Small intestine (tissue), 7 donors: ENCODE measurements around the gene OR9Q1. TPM values are rescaled to one million over a fixed set of nuclear protein-coding genes. Genes with fewer than 3 reads are reported as not detected.
"Not testable (repeated sequence)": the region's sequence is repeated elsewhere in the genome, so short reads cannot be mapped to it uniquely, and the experiment has no call there.

Experiments used
- DNase-seq, 2 donors: peaks; one replicate each; pipeline versions ENCODE4 v3.0.0 to v3.0.0-alpha.2; 2013
- FAIRE-seq: peaks from 2 replicates; lab custom pipeline; 2012; peaks lifted over from hg19 to GRCh38; lab: Jason Lieb, UNC
- H3K27ac ChIP-seq, 3 donors: one replicate each; pipeline ENCODE4 v1.5.1; 2013; ENCODE audit warnings: low read length in 2 of 3, mild to moderate bottlenecking in 2 of 3, control low read depth in 1 of 3, inconsistent platforms in 1 of 3, low read depth in 1 of 3, moderate library complexity in 1 of 3
- H3K27me3 ChIP-seq, 3 donors: one replicate each; pipeline ENCODE4 v1.6.1; 2013; ENCODE audit warnings: low read length in 3 of 3, inconsistent platforms in 1 of 3; ENCODE audit not compliant: control insufficient read depth in 3 of 3, insufficient read depth in 3 of 3
- H3K36me3 ChIP-seq, 3 donors: one replicate each; pipeline ENCODE4 v1.6.1; 2013; ENCODE audit warnings: low read length in 3 of 3, inconsistent platforms in 1 of 3, low read depth in 1 of 3, mild to moderate bottlenecking in 1 of 3, moderate library complexity in 1 of 3; ENCODE audit not compliant: control insufficient read depth in 3 of 3, insufficient read depth in 2 of 3
- H3K4me1 ChIP-seq, 3 donors: one replicate each; pipeline ENCODE4 v1.6.1; 2013; ENCODE audit warnings: low read length in 2 of 3, inconsistent platforms in 1 of 3, low read depth in 1 of 3, mild to moderate bottlenecking in 1 of 3, moderate library complexity in 1 of 3; ENCODE audit not compliant: control insufficient read depth in 3 of 3, insufficient read depth in 2 of 3
- H3K4me3 ChIP-seq, 3 donors: one replicate each; pipeline ENCODE4 v1.5.1; 2013; ENCODE audit warnings: low read length in 3 of 3, control low read depth in 1 of 3, inconsistent platforms in 1 of 3, low read depth in 1 of 3, mild to moderate bottlenecking in 1 of 3, moderate library complexity in 1 of 3
- H3K9me3 ChIP-seq, 2 donors: one replicate each; pipeline ENCODE4 v1.6.1; 2013; ENCODE audit warnings: low read depth in 1 of 2, low read length in 1 of 2; ENCODE audit not compliant: control insufficient read depth in 2 of 2, insufficient read depth in 1 of 2
- WGBS, 3 donors: extraction: QIAGEN DNeasy Blood & Tissue Kit; methylation state at CpG; one replicate each; pipeline ENCODE4 v1.1.7; 2013; 5-methylcytosine and 5-hydroxymethylcytosine counted together
- polyA plus RNA-seq, 4 donors: library from polyadenylated mRNA; stranded (reverse) in 3 of 4; unstranded in 1 of 4; fragments of 200-250 nt in 3 of 4; fragments of 120-200 nt in 1 of 4; gene quantifications; one replicate each; pipeline versions ENCODE4 v1.2.1 to v1.2.3, GENCODE V29; 2013
- donor health status: healthy with polysubstance abuse.
- donor health status: control.
- donor health status: control.
- donor health status: Bipolar disorder and iron deficiency.
- donor health status: healthy.

OR9Q1 gene
- polyA plus RNA-seq, 4 donors, result not detected

DNA sequence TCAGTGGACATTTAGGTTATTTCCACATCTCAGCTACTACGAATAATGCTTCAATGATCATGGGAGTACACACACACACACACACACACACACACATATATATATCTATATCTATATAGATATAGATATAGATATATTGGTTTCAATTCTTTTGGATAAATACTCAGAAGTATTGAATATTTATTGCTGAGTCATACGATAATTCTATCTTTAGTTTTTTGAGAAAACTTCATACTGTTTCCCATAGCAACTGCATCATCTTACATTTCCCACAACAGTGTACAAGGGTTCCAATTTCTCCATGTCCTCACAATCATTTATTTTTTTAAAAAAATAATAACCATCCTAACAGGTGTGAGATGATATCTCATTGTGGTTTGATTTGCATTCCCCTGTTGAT is 172.3 kb downstream of the OR9Q1 start:
- H3K27me3 ChIP-seq, result no peaks in the 10 kb centered on the region
- no peak for FAIRE-seq

DNA sequence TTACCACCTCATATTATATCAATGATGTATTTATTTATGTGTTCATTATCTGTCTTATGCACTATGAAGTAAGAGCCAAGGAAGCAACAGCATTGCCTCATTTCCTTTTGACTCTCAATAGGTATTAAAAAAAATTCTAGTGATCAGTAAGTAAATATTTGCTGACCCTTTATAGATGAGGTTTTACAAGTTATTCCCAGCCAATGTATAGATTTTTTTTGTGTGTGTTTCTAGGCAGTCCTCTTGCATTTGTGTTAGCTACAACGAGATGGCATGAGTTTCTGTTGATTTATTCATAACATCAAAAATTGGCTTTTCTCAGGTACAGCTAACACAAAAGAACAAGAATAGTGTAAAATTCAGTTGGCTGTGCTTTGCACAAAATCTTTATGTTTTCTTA is 175.6 kb downstream of the OR9Q1 start:
- H3K9me3 ChIP-seq, result no peaks in the 10 kb centered on the region
- no peaks in the 10 kb centered on the region for H3K27me3 ChIP-seq
- no peak overlapping the region for H3K4me3 ChIP-seq
- DNase-seq (no peak), FAIRE-seq (no peak)
- no peak overlapping the region for H3K27ac ChIP-seq
- no peaks in the 10 kb centered on the region for H3K4me1 ChIP-seq
- H3K36me3 ChIP-seq, result no peaks in the 10 kb centered on the region
- 34 to 42% (median 38%) methylated on average over 1 of the region's 1 CpG for WGBS, 3 donors

More for the DNA sequence above, 172.3 kb downstream of the OR9Q1 start:
- DNase-seq, result no peak
- H3K9me3 ChIP-seq, result peaks cover 0 to 6% of the 10 kb centered on the region in 2 donors
- H3K4me3 ChIP-seq, result no peak overlapping the region
- 93 to 96% (median 96%) methylated on average over 2 of the region's 2 CpGs for WGBS, 3 donors
- H3K36me3 ChIP-seq, result no peaks in the 10 kb centered on the region
- peaks cover 2 to 18% (median 2%) of the 10 kb centered on the region in 3 donors for H3K4me1 ChIP-seq
- no peak overlapping the region for H3K27ac ChIP-seq

DNA sequence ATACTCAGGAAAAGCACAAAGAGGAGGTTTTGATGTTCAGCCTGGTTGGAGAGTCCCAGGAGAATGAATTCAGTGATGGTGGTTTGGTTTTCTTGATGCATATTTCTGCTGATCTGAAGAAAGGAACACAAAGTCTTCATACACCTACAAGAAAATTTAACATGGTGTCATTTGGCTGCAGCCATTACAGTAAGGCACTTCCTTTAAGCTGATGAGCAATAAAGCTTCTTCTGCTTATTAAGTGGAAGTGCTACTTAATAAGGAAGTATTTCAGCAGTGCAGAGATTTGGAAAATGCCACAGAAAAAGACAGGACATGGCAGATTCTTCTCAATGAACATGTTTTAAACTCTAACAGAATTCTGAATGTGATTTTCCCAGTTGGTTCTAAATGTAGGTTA is 180.4 kb downstream of the OR9Q1 start, which contains the start of gene OR1S2:
Gene OR1S2, minus strand, starts transcription at position 101 of the 400 bp plus-strand sequence. Its CDS starts 0 bp downstream, at position 101.
- no peak for FAIRE-seq
- Histone ChIP-seq H3K27ac (no peak within 1 kb of the TSS), H3K9me3 (no peaks in the 10 kb centered on the region), H3K27me3 (no peaks in the 10 kb centered on the region), H3K36me3 (no peaks in the 10 kb centered on the region), H3K4me1 (no peaks in the 10 kb centered on the region), H3K4me3 (no peak within 1 kb of the TSS)
- no peak for DNase-seq

- not testable (repeated sequence) for H3K4me3 ChIP-seq, FAIRE-seq, DNase-seq, H3K4me1 ChIP-seq, H3K27ac ChIP-seq, H3K27me3 ChIP-seq, H3K36me3 ChIP-seq, H3K9me3 ChIP-seq
- WGBS, 3 donors, result 80 to 93% (median 89%) methylated on average over 1 to 2 of the region's 2 CpGs
Observed at GRCh38 chr11:58212420-58212819, 188.7 kb downstream of the OR9Q1 start, which contains the start of gene OR1S1. Gene OR1S1 (plus strand): TSS chr11:58212720.

DNA sequence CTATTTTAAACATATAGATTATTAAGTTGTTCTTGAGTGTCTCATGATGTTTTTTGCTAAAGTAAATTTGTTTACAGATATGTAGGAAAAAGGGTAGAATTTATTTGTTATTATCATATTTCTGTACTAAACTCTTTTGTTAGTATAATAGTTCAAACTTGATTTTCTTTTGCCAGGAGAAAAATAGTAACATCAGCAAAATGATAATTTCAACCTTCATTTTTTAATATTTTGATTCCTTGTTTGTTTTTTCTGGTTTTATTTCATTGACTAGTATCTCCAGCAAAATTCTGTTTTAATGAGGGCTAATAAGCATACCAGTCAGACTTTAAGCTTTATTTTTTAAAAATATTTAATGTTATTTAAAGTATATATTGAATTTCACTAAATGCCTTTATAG is 192.8 kb downstream of the OR9Q1 start:
- H3K36me3 ChIP-seq, result no peaks in the 10 kb centered on the region
- no peaks in the 10 kb centered on the region for H3K9me3 ChIP-seq
- no peaks in the 10 kb centered on the region for H3K27me3 ChIP-seq
- H3K27ac ChIP-seq, result no peak overlapping the region
- no peak for DNase-seq
- no peak overlapping the region for H3K4me3 ChIP-seq
- FAIRE-seq, result no peak
- H3K4me1 ChIP-seq, result no peaks in the 10 kb centered on the region

DNA sequence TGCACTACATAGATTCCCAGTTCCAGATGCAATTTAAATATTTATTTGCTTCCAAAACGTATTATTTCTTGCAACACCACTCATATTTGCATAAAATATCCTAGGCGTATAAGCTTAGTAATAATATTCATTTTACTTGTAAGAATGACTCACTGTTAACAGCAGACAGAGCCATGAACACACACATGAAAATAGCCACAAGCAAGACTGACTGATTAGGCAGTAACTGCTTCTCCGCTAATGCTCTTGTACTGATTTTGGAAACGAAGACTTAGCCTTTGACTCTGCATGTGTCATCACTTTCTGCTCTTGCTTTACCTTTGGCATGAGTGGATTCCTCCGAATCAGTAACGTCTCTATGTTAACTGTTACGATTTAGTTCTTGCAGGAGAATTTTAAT is 199.0 kb downstream of the OR9Q1 start:
- no peak overlapping the region for H3K27ac ChIP-seq
- no peaks in the 10 kb centered on the region for H3K4me1 ChIP-seq
- WGBS, 3 donors, result 78 to 82% (median 82%) methylated on average over 7 of the region's 7 CpGs

GRCh38 chr11:58227956-58228615 is 204.4 kb downstream of the OR9Q1 start:
- FAIRE-seq (no peak), DNase-seq (no peak)
- Histone ChIP-seq H3K27me3 (no peaks in the 10 kb centered on the region), H3K27ac (no peak overlapping the region), H3K4me1 (no peaks in the 10 kb centered on the region), H3K4me3 (no peak overlapping the region), H3K9me3 (no peaks in the 10 kb centered on the region), H3K36me3 (no peaks in the 10 kb centered on the region)
- WGBS, 3 donors, result 93 to 96% (median 94%) methylated on average over 30 to 32 of the region's 32 CpGs

More for the DNA sequence above, 199.0 kb downstream of the OR9Q1 start:
- Histone ChIP-seq H3K27me3 (no peaks in the 10 kb centered on the region), H3K4me3 (no peak overlapping the region), H3K9me3 (no peaks in the 10 kb centered on the region), H3K36me3 (no peaks in the 10 kb centered on the region)
- DNase-seq (no peak), FAIRE-seq (no peak)
